ENCODE measurements around the gene LRRC66.

The LRRC66 gene

DNA sequence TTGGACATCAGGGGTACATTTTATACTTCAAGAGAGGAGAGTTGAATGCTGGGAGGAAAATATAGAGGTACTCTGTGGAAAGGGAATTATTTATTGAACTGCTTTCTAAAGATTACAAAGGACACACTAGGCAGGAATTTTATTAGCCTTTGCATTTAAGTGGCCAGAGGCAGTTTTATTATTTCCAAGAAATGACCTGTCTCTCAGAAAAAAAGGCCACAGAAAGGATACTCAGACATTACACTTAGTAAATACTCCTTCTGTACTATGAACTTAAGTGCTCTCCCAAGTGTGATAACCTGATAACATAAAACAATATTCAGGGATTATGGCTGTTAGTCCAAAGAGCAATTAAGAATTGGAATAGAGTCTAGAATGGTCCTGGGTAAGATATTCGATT is 7.5 kb downstream of the LRRC66 start:
- no peak overlapping the region for H3K4me3 ChIP-seq (ENCODE audit: low read depth, low read length)

DNA sequence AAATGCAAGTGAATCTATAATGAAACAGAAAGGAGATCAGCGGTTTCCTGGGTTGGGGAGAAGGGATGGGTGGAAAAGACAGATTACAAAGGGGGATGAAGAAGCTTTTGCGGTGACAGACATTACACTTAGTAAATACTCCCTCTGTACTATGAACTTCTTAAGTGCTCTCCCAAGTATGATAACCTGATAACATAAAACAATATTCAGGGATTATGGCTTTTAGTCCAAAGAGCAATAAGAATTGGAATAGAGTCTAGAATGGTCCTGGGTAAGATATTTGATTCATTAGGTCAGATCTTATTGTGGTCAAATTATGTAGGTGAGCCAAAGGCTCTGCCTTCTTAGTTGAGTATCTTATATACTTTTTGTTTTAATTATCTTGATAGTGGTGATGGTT is 9.2 kb downstream of the LRRC66 start:
- H3K4me3 ChIP-seq (ENCODE audit: low read depth, low read length), result no peak overlapping the region

DNA sequence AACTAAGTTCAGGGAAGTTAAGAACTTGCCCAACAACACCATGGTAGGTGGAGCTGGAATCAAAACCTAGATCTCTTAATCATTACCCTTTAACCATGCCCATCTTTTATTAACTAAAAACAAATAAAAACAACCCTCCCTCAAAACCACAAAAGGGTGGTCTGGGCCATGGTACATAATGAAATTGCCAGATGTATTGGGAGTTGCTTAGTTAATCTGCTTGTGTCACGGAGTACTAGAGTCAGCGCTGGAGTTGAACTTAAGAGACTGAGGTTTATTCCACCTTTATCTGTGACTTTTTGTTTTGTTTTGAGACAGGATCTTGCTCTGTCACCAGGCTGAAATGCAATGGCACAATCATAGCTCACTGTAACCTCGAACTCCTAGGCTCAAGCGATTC is 13.3 kb downstream of the LRRC66 start:
- no peak overlapping the region for H3K4me3 ChIP-seq (ENCODE audit: low read depth, low read length)

- H3K4me3 ChIP-seq (ENCODE audit: low read depth, low read length), result no peak overlapping the region
Measured at GRCh38 chr4:52005604-52006273, 14.4 kb downstream of the LRRC66 start.

DNA sequence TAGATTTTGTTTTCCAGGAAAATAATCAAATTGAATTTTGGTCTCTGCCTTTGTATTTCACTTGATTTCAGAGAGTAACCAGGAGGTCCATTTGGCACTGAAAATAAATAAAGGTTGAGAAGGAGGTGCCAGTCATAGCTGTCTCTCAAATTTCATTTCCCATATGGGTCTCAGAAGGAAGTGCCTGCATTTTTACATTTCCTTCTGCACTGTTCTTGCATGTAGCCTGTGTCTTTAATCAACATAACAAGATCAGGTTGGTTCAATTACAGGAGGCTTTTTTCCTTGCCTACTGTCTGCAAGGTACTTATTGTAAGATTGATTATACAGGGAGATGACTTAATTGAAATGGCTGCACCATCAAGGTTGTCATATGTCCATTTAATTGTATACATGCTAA is 15.7 kb downstream of the LRRC66 start:
- H3K4me3 ChIP-seq (ENCODE audit: low read depth, low read length), result no peak overlapping the region

DNA sequence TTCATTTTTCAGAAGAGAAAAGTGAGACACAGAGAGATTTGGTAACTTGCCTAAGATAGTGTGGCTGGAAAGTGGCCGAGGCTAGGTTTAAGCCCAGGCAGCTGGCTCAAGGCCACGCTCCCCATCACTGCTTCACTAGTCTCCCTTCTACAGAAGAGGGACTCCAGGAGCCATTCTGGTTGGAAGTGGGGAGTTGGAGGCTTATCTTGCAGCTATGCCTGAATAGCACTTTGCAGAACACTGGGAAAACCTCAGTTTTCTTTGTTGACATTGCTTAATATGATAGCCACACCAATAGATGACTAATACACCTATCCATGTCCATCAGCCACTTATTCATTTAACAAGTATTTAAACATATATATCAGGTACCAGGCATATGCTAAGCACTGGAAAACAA is 18.5 kb downstream of the LRRC66 start:
- no peak overlapping the region for H3K4me3 ChIP-seq (ENCODE audit: low read depth, low read length)

GRCh38 chr4:51999250-51999649 is 20.9 kb downstream of the LRRC66 start:
- no peak overlapping the region for H3K4me3 ChIP-seq (ENCODE audit: low read depth, low read length)

- H3K4me3 ChIP-seq (ENCODE audit: low read depth, low read length), result no peak overlapping the region
Measured at GRCh38 chr4:51998837-51999236, 21.3 kb downstream of the LRRC66 start.

- H3K4me3 ChIP-seq (ENCODE audit: low read depth, low read length), result no peak overlapping the region
Measured at GRCh38 chr4:51997647-51998046, 22.5 kb downstream of the LRRC66 start.

GRCh38 chr4:51995647-51996220 is 24.4 kb downstream of the LRRC66 start:
- no peak overlapping the region for H3K4me3 ChIP-seq (ENCODE audit: low read depth, low read length)

DNA sequence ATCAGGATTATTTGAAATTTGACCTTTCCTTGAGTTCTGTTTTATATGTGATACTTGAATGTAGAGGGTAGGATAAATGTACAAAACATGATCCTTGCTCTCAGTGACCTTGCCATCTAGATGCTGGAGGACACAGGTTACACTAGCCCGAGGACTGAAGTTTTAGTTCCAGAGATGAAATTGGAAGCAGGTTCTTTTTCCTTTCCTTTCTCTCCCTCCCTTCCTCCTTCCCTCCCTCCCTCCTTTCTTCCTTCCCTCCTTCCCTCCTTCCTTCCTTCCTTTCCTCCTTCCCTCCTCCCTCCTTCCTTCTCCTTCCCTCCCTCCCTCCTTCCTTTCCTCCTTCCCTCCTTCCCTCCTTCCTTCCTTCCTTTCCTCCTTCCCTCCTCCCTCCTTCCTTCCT is 54.3 kb downstream of the LRRC66 start:
- H3K4me3 ChIP-seq (ENCODE audit: low read depth, low read length), result no peak overlapping the region

DNA sequence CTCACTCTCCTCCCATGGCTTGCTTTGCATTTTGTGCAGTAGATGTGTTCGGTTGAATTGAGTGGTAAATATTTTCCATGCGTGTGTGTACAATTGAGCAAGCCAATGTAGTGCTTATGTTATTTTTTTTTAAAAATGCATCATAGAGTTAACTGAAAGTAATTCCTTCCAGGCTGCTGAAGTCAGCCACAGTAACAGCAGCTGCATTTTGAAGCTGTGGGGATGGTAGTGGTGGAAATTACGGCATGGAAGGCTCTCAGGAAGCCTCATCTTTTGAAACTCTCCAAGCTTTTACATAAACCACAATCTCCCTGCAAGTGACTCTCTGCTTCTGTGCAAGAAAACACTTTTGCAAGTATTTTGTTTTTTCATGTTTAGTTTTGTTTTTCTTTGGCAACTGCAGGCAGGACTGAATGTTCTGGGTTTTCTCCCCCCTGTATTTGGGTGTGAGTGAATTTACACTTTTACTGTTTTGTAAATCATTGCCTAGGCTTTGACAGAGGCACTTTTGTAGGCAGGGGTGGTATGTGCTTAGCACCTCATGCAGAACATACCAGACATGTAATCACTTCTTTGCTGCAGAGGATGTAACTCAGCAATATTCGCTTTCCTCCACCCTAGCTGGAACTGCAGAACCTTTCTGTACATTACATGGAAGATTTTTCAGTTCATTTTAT is 56.2 kb downstream of the LRRC66 start:
- no peak overlapping the region for H3K4me3 ChIP-seq (ENCODE audit: low read depth, low read length)

DNA sequence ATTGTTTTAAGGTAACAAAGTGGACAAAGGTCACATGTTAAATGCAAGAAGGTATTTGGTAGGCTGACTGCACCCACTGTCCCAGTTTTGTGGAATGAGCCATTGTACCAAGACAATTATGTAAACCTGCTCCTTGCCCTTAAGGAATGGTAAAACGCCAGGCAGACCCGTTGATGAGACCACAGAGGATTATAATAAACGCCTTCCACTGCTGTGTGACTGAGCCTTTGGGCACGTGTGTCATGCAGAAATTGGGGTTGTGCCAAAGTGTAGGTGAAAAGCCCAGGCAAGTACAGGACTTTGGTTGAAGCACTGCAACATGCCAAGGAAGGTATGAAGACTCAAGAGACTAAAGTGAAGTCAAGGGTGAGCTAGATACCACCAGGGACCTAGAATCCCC is 59.7 kb downstream of the LRRC66 start:
- no peak overlapping the region for H3K4me3 ChIP-seq (ENCODE audit: low read depth, low read length)

- no peak overlapping the region for H3K4me3 ChIP-seq (ENCODE audit: low read depth, low read length)
Measured at GRCh38 chr4:51958199-51958968, 61.8 kb downstream of the LRRC66 start.

Measured in iPS-11a (cell line).